GM19468 (cell line): Measurements from ENCODE around the gene SOBP.

Experiments
- ATAC-seq: cut with Tn5 transposase; IDR thresholded peaks from one replicate; pipeline ENCODE4 v1.9.1; 2021; ENCODE audit warnings: mild to moderate bottlenecking, moderate library complexity, moderate number of reproducible peaks; ENCODE audit not compliant: unreplicated experiment; ENCODE audit errors: extremely low read depth

SOBP gene

DNA sequence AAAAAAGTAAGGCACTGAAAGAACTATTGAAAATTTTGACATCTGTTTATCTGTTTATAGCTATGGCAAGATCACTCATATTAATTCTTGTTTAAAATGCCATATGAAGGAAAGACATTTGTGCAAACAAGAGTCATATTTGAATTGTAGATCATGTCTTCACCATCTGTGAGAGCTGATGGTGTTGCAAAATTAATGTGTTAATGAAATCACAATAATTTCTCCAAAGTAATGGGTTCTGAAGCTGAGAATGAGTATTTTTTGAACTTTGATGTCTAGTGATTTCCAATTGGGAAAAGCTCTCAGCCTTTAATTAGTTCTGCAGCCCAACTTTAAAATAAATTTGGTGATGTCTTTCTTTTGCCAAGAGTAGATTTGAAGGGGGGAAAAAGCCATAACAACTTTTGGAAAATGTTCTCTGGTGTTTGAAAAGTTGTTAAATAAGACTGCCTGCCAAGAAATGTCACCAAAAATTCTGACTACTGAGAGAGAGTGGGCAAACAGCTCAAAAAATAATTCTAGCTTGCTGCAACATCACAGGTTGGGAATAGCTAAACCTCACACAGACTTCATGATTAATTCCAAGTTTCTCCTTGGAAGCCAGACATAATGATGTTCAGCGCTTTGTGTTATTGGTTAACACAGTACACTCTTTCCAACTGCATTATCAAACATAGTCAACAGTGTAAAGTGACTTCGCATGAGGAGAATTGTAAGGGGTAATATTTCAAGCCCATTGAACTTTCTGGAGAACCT is 142.6 kb downstream of the SOBP start:
- no peak for ATAC-seq

- no peak for ATAC-seq
These were observed 143.9 kb downstream of the SOBP start for GRCh38 chr6:107633680-107634323.

- ATAC-seq = no peak
These were observed 144.6 kb downstream of the SOBP start for GRCh38 chr6:107634324-107635056.

DNA sequence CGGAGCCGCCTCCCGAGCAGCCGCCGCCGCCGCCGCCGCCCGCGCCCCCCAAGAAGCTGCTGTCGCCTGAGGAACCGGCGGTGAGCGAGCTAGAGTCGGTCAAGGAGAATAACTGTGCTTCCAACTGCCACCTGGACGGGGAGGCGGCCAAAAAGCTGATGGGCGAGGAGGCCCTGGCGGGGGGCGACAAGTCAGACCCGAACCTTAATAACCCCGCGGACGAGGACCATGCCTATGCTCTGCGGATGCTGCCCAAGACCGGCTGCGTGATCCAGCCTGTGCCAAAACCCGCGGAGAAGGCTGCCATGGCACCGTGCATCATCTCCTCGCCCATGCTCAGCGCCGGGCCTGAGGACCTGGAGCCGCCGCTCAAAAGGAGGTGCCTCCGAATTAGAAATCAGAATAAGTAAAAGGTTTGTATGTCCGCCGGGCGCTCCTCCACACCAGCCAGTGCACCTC is 145.2 kb downstream of the SOBP start:
- no peak for ATAC-seq

DNA sequence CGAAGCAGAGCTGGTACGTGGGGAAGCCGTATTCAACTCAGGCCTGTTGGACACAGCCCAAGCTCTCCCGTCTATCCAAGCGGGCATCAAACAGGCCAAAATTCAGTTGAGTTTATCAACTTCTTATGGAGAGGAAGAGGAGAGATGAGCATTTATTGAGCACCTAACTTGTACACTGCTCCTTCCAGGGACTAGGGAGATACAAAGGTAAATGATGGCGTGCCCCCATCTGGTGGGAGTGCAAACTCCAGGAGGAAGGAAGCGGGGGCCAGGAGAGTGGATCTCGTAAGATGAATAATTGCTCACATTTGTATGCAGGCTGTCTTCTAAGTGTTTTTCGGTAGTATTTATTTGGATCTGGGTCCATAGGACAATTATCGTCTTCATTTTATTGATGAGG is 146.6 kb downstream of the SOBP start:
- ATAC-seq = no peak

DNA sequence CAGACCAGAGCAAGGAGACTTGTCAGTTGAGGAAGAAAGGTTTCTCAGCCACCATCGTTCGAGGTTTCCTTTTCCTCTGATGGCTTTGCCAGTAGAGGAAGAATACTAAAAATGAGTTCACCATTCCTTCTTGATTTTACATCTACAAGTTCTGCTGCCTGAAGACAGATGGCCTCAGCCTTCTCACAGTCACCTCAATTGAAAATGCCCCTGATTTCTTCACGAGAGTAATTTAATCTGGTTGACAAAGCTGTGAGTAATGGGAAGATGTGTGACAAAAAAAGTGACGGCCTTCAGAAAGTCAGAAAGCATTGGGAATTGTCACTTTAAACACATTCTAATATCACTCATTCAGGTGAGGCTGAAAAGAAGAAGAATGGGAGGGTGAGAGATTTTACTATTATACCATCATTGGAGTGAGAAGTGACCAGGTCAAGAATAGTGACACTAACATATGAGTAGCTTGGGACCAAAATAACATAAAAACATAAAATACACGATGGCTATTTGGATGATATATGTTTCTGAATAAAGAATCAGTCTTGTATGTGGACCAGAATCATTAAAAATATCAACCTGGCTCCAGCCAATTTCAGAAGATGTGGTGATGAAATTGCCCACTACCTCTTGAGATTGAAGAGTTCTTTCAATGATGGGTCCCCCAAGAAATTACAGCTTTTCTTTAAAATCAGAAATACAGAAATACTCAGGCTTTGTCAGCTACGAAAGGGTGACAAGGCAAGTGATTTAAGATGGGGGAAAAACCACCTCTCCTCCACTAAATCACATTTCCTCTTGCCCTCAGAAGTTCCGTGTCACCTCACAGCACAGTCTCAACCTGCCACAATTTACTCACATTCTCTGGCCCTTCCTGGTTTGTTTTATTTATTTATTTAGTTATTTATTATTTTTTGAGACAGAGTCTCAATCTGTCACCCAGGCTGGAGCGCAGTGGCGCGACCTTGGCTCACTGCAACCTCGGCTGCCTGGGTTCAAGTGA is 147.7 kb downstream of the SOBP start:
- no peak for ATAC-seq

GRCh38 chr6:107638493-107638892 is 148.6 kb downstream of the SOBP start:
- ATAC-seq = no peak

DNA sequence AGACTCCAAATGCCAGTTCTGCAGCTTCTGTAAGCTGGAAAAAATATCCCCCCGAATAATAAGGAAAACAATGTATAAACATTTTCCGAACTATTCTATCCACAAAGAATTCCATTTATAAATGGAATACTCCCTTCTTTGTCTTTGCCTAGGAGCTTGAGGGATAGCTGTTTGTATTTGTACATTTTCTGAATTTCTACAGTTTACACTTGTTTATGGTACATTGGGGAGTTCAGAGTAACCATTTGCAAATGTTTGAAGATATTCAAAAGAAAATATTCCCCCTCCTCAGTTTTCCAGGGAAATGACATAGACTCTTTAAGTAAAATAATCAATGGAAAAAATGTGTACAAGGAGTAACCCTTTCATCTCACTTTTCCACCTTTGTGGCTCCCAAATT is 149.6 kb downstream of the SOBP start:
- ATAC-seq = no peak

- no peak for ATAC-seq
These were observed 151.2 kb downstream of the SOBP start for GRCh38 chr6:107641071-107641470.

GRCh38 chr6:107641500-107641941 is 151.6 kb downstream of the SOBP start:
- no peak for ATAC-seq

DNA sequence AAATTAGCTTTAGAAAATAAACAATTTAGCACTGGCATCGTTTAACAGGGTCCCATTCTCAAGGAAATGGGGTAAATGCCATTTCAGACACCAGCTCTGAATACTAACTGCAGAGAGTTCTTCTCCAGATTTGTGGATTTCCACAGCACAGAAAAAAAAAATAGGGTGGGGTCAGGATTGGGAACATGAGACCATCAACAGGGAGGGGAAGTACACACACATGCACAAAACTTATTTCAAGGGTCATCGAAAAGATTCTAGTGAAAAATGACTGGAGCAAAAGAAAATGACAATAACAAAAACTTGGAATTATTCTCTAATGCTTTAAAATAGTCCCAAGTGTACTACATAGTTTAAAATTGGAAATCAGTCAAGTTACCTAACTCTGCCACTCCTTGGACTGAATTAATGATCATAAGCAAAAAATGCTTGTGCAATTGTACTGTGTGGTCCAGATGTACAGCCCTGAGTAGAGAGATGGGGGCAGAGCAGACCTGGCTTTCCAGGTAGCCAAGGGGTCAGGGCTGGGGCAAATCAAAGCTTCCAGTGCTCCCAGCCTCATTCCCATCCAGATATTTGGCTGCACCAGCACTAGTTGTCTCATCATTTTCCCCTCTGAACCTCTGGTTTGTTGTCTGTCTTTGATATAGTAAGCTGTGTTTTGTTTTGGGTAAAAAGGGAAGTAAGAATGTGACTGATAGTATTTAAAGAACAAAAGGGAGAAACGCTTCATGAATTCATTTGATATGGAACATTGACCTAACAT is 152.4 kb downstream of the SOBP start:
- no peak for ATAC-seq

GRCh38 chr6:107642861-107643328 is 153.0 kb downstream of the SOBP start:
- ATAC-seq = no peak

- ATAC-seq = no peak
These were observed 154.6 kb downstream of the SOBP start for GRCh38 chr6:107644513-107644912.

- no peak for ATAC-seq
These were observed 155.8 kb downstream of the SOBP start for GRCh38 chr6:107645740-107646139.

DNA sequence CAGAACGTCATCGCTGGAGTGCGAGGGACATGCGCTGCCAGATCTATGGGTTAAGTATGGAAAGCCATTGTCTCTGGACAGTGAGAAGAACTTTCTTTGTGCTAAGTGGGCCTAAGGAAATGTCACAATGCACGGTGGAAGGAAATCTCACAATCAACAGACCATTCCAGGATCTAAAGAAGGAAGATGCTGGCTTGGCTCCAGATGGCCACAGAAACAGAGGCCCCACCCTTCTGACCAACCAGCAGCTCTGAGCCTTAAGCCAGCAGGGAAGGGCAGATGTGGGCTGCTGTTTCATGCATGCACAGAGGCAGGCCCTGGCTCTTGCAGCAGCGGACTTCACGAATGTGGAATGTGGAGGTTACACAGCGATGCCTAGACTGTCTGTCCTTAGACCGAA is 156.3 kb downstream of the SOBP start:
- ATAC-seq = no peak

DNA sequence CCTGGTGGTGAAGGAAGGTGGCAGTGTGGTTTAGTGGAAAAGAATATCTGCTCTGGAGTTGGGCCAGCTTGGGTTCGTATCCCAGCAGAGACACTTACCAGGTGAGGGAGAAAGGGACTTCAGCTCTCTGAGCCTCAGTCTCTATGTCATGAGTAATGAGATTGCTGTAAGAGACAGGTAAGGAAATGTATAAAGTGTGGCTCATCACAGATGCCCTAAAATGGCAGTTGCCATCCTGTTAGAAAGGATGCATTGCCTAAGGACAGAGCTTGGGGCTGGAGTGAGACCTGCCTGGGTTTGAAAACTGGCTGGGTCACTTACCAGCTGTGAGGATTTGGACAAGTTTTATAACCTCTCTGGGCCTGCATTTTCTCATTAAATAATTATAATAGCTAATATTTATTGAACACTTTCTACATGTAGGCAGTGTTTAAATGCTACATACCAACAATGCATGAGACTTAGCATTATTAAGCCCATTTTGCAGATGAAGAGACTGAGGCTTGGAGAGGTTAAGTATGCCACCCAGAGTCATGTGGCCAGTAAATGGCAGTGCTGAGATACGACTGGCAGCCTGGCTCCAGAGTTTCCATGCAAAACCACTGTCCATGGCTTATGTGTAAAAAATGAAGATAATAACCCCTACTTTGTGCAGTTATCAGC is 157.0 kb downstream of the SOBP start:
- no peak for ATAC-seq

- no peak for ATAC-seq
These were observed 157.6 kb downstream of the SOBP start for GRCh38 chr6:107647439-107647948.

DNA sequence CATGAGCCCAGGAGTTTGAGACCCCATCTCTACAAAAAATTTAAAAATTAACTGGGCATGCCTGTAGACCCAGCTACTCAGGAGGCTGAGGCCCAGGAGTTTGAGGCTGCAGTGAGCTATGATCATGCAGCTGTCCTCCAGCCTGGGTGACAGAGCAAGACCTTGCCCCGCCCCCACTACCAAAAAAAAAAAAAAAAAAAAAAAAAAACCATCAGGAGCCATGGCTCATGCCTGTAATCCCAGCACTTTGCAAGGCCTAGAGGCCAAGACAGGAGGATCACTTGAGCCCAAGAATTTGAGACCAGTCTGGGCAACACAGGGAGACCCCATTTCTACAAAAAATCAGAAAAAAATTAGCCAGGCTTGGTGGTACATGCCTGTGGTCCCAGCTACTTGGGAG is 159.1 kb downstream of the SOBP start:
- ATAC-seq = no peak
